IMR-90 (cell line): Measurements from ENCODE around the gene TRAF3IP3. TPM values are rescaled to one million over a fixed set of nuclear protein-coding genes. Genes with fewer than 3 reads are reported as not detected.

Source experiments
- ATAC-seq: fragments of 200-7000 bp; cut with Tn5 transposase; 2 replicates; pipeline ENCODE4 v1.9.1; 2020; ENCODE audit warnings: low read depth, mild to moderate bottlenecking, moderate library complexity
- BruUV-seq: library from RNA; stranded (reverse); fragments of 400-500 nt; replicated peaks from 2 replicates; lab custom pipeline; 2021; lab: Mats Ljungman, UMichigan
- CTCF ChIA-PET: fragments of 300-600 bp; formaldehyde crosslinking; extraction: SDS; loops from one replicate; lab custom pipeline; 2021; ENCODE audit warnings: antibody characterized with exemption; lab: Yijun Ruan, JAX
- POLR2A ChIA-PET: fragments of 300-600 bp; sonication (Branson Sonifier 250); formaldehyde crosslinking; loops from one replicate; lab custom pipeline; 2022; ENCODE audit warnings: antibody characterized with exemption; ENCODE audit not compliant: unreplicated experiment; lab: Charles Lee
- DNase-seq: peaks from one replicate; pipeline ENCODE4 v3.0.0; 2013
- H2AFZ ChIP-seq: replicated peaks from 2 replicates; pipeline ENCODE3; 2013; ENCODE audit warnings: low read length, mild to moderate bottlenecking; ENCODE audit not compliant: poor library complexity
- H2AK5ac ChIP-seq: 2 replicates; pipeline ENCODE4 v1.6.1; 2013; ENCODE audit warnings: low read depth, low read length, inconsistent platforms
- H2AK9ac ChIP-seq: replicated peaks from 2 replicates; pipeline ENCODE3; 2013; ENCODE audit warnings: mild to moderate bottlenecking, low read depth, low read length, moderate library complexity; ENCODE audit not compliant: poor library complexity
- H2BK120ac ChIP-seq: 2 replicates; pipeline ENCODE4 v1.6.1; 2013; ENCODE audit warnings: low read depth, low read length, inconsistent platforms
- H2BK15ac ChIP-seq: 3 replicates; pipeline ENCODE4 v1.6.1; 2013; ENCODE audit warnings: low read depth, low read length, inconsistent platforms
- H2BK20ac ChIP-seq: 2 replicates; pipeline ENCODE4 v1.6.1; 2013; ENCODE audit warnings: low read depth, mild to moderate bottlenecking, inconsistent platforms, low read length, moderate library complexity
- H2BK5ac ChIP-seq: 2 replicates; pipeline ENCODE4 v1.6.1; 2013; ENCODE audit warnings: mild to moderate bottlenecking, low read depth, low read length, inconsistent platforms; ENCODE audit not compliant: poor library complexity, severe bottlenecking
- H3K14ac ChIP-seq: replicated peaks from 2 replicates; pipeline ENCODE4 v1.6.1; 2013; ENCODE audit warnings: low read depth, low read length, inconsistent platforms
- H3K18ac ChIP-seq: 2 replicates; pipeline ENCODE4 v1.6.1; 2013; ENCODE audit warnings: low read depth, low read length, control low read depth
- H3K23ac ChIP-seq: 2 replicates; pipeline ENCODE4 v1.6.1; 2013; ENCODE audit warnings: low read depth, low read length, inconsistent platforms
- H3K27ac ChIP-seq: 2 replicates; pipeline ENCODE4 v1.5.1; 2013; ENCODE audit warnings: mild to moderate bottlenecking, control low read depth, low read length; ENCODE audit not compliant: insufficient read depth
- H3K27me3 ChIP-seq: 2 replicates; pipeline ENCODE4 v1.6.1; 2013; ENCODE audit warnings: low read length; ENCODE audit not compliant: control insufficient read depth, insufficient read depth
- H3K36me3 ChIP-seq: 2 replicates; pipeline ENCODE4 v1.6.1; 2013; ENCODE audit warnings: low read length, mixed read lengths; ENCODE audit not compliant: control insufficient read depth, insufficient read depth
- H3K4ac ChIP-seq: 2 replicates; pipeline ENCODE4 v1.6.1; 2013; ENCODE audit warnings: low read depth, low read length, inconsistent platforms
- H3K4me1 ChIP-seq: 2 replicates; pipeline ENCODE4 v1.6.1; 2013; ENCODE audit warnings: low read length, mixed read lengths; ENCODE audit not compliant: control insufficient read depth, insufficient read depth
- H3K4me2 ChIP-seq: 2 replicates; pipeline ENCODE4 v1.6.1; 2013; ENCODE audit warnings: low read depth, mild to moderate bottlenecking, control low read depth, low read length, moderate library complexity
- H3K4me3 ChIP-seq: 2 replicates; pipeline ENCODE4 v1.5.1; 2013; ENCODE audit warnings: low read depth, mild to moderate bottlenecking, control low read depth, low read length, moderate library complexity; ENCODE audit not compliant: insufficient read depth
- H3K56ac ChIP-seq: 2 replicates; pipeline ENCODE4 v1.6.1; 2013; ENCODE audit warnings: low read length, inconsistent platforms; ENCODE audit not compliant: insufficient read depth; ENCODE audit errors: extremely low read depth
- H3K79me1 ChIP-seq, 2 experiments: 2 replicates each; pipeline ENCODE4 v1.6.1; 2013; ENCODE audit warnings: low read length in 2 of 2, inconsistent platforms in 1 of 2, low read depth in 1 of 2
- H3K9ac ChIP-seq: 2 replicates; pipeline ENCODE4 v1.6.1; 2013; ENCODE audit warnings: low read depth, low read length, control low read depth
- H3K9me1 ChIP-seq: 2 replicates; pipeline ENCODE4 v1.6.1; 2013; ENCODE audit warnings: low read length, inconsistent platforms; ENCODE audit not compliant: insufficient read depth
- H3K9me3 ChIP-seq: 2 replicates; pipeline ENCODE4 v1.6.1; 2013; ENCODE audit warnings: low read length; ENCODE audit not compliant: control insufficient read depth, insufficient read depth
- H4K20me1 ChIP-seq: 2 replicates; pipeline ENCODE4 v1.6.1; 2013; ENCODE audit warnings: low read length, inconsistent platforms; ENCODE audit not compliant: insufficient read depth
- H4K5ac ChIP-seq: 2 replicates; pipeline ENCODE4 v1.6.1; 2013; ENCODE audit warnings: mild to moderate bottlenecking, low read depth, low read length, control low read depth
- H4K8ac ChIP-seq, 2 experiments: 2 replicates each; pipeline ENCODE4 v1.6.1; 2013; ENCODE audit warnings: low read depth in 2 of 2, low read length in 2 of 2, control low read depth in 1 of 2, inconsistent platforms in 1 of 2
- H4K91ac ChIP-seq: 2 replicates; pipeline ENCODE4 v1.6.1; 2013; ENCODE audit warnings: low read depth, low read length, inconsistent platforms; ENCODE audit not compliant: insufficient read depth
- BHLHE40 ChIP-seq: fragments of 150-350 bp; IDR thresholded peaks from 2 replicates; pipeline ENCODE4 v1.6.1; 2016; ENCODE audit warnings: mild to moderate bottlenecking, low read depth, low read length
- CHD1 ChIP-seq: IDR thresholded peaks from 2 replicates; pipeline ENCODE4 v1.6.1; 2012; ENCODE audit warnings: low read depth, low read length, improper control_type of control experiment
- MAFK ChIP-seq: IDR thresholded peaks from 2 replicates; pipeline ENCODE4 v1.6.1; 2012; ENCODE audit warnings: low read depth, low read length, improper control_type of control experiment
- MXI1 ChIP-seq: IDR thresholded peaks from 2 replicates; pipeline ENCODE4 v1.6.1; 2012; ENCODE audit warnings: low read depth, mild to moderate bottlenecking, low read length, moderate library complexity, borderline replicate concordance
- POLR2A ChIP-seq: IDR thresholded peaks from 2 replicates; pipeline ENCODE4 v1.6.1; 2012; ENCODE audit warnings: mild to moderate bottlenecking, low read depth, low read length
- RFX5 ChIP-seq: IDR thresholded peaks from 2 replicates; pipeline ENCODE4 v1.8.0; 2012; ENCODE audit warnings: low read depth, mild to moderate bottlenecking, low read length, moderate library complexity
- SMC3 ChIP-seq: fragments of 150-350 bp; IDR thresholded peaks from 2 replicates; pipeline ENCODE4 v1.6.1; 2016; ENCODE audit warnings: low read depth, mild to moderate bottlenecking, antibody characterized with exemption, low read length, moderate library complexity
- WGBS, 2 experiments: methylation state at CpG; one replicate each; pipeline versions ENCODE4 v1.1.5 to v1.1.7; 2013; ENCODE audit warnings: missing lambda C conversion rate in 2 of 2; ENCODE audit not compliant: insufficient read length in 1 of 2; ENCODE audit errors: extremely low coverage in 2 of 2; 5-methylcytosine and 5-hydroxymethylcytosine counted together
- dilution Hi-C: fragments of 300-500 bp; cut with HindIII; formaldehyde crosslinking; loops from one replicate; pipeline ENCODE4 v1.14.3; 2018; ENCODE audit warnings: low sequenced_read_pairs; ENCODE audit not compliant: unreplicated experiment
- in situ Hi-C: fragments of 300-500 bp; cut with MboI; formaldehyde crosslinking; loops from 3 replicates; pipeline ENCODE4 v1.14.3; 2019; ENCODE audit warnings: low sequenced_read_pairs, inconsistent platforms, mixed read lengths
- intact Hi-C: fragments of 100-400 bp; cut with micrococcal nuclease; formaldehyde crosslinking; loops from 2 replicates; pipeline ENCODE4 v1.10.0; 2022
- polyA plus RNA-seq, 3 experiments: library from polyadenylated mRNA; depleted of rRNA; stranded (reverse); fragments of >200 nt; gene quantifications; 2 replicates each; pipeline ENCODE4 v1.2.3, GENCODE V29; 2012; ENCODE audit warnings: low replicate concordance in 1 of 3
- total RNA-seq: library from RNA; depleted of rRNA; stranded (reverse); fragments of >200 nt; gene quantifications from 2 replicates; pipeline ENCODE4 v1.2.3, GENCODE V29; 2012
- TF ChIP-seq, protein P1 (sequence below): conservative IDR thresholded peaks from 2 replicates; pipeline ENCODE4 v1.5.1; 2012; ENCODE audit warnings: mild to moderate bottlenecking, low read depth, low read length, improper control_type of control experiment

Gene TRAF3IP3
- total and polyA plus RNA-seq, 2 of the 4 experiments (the other 2 are of a cell fraction) = 0.12 to 0.18 TPM

DNA sequence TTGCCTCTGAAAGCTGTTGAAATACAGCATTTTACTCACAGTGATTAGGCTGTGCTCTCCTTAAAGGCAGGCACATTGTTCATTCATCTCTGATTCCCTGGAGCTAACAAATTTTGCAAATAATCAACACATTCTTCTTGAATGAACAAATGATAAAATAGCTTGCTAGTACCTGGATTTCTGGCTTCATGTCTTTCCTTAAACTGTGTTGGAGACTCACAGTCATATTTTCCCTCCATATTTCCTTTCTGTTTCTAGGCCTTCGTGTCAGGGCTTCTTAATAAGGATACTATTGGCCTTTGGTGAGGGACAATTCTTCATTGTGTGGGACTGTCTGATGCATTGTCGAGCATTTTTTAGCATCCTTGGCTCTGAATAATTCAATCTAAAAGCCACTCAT, 41.5 kb upstream of the TRAF3IP3 start:
- Histone ChIP-seq H3K9me1 (no peaks in the 10 kb centered on the region), H2AK9ac (no peak overlapping the region), H3K9me3 (no peaks in the 10 kb centered on the region), H3K23ac (no peak overlapping the region), H2BK20ac (no peak overlapping the region), H4K91ac (no peak overlapping the region), H3K4me2 (no peak overlapping the region), H3K4me3 (no peak overlapping the region), H3K56ac (no peak overlapping the region), H4K5ac (no peak overlapping the region), H3K18ac (no peak overlapping the region), H4K8ac (no peak overlapping the region), H3K27ac (no peak overlapping the region), H3K9ac (no peak overlapping the region), H2BK15ac (no peak overlapping the region), H2BK120ac (no peak overlapping the region), H3K14ac (no peak overlapping the region; the same call in 1 of the 2 replicates), H3K36me3 (no peaks in the 10 kb centered on the region), H2AFZ (no peak overlapping the region), H2AK5ac (no peak overlapping the region), H4K20me1 (no peaks in the 10 kb centered on the region), H3K4me1 (no peaks in the 10 kb centered on the region; the same call in 1 of the 2 replicates), H2BK5ac (no peak overlapping the region), H3K79me1 (no peaks in the 10 kb centered on the region), H3K4ac (no peak overlapping the region), H3K27me3 (no peaks in the 10 kb centered on the region)
- ChIA-PET POLR2A (no interaction called here), CTCF (no interaction called here)
- TF ChIP-seq SMC3 (no peak), BHLHE40 (no peak), MXI1 (no peak), CHD1 (no peak), POLR2A (no peak), RFX5 (no peak), MAFK (no peak)
- TF ChIP-seq, protein P1, sequence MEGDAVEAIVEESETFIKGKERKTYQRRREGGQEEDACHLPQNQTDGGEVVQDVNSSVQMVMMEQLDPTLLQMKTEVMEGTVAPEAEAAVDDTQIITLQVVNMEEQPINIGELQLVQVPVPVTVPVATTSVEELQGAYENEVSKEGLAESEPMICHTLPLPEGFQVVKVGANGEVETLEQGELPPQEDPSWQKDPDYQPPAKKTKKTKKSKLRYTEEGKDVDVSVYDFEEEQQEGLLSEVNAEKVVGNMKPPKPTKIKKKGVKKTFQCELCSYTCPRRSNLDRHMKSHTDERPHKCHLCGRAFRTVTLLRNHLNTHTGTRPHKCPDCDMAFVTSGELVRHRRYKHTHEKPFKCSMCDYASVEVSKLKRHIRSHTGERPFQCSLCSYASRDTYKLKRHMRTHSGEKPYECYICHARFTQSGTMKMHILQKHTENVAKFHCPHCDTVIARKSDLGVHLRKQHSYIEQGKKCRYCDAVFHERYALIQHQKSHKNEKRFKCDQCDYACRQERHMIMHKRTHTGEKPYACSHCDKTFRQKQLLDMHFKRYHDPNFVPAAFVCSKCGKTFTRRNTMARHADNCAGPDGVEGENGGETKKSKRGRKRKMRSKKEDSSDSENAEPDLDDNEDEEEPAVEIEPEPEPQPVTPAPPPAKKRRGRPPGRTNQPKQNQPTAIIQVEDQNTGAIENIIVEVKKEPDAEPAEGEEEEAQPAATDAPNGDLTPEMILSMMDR = no peak
- dilution Hi-C loops (no loop called here), in situ Hi-C loops (no loop called here), intact Hi-C loops (no loop called here)
- no TSS peak for BruUV-seq
- no peak for ATAC-seq
- DNase-seq = no peak
- no CpG with 5 or more reads among the region's 2 CpGs for WGBS, 2 experiments
